ENCODE measurements around the gene NR2E3. TPM values are rescaled to one million over a fixed set of nuclear protein-coding genes. Genes with fewer than 3 reads are reported as not detected.

Gene NR2E3
- total RNA-seq, 1 donor from 2014 or later: not detected

DNA sequence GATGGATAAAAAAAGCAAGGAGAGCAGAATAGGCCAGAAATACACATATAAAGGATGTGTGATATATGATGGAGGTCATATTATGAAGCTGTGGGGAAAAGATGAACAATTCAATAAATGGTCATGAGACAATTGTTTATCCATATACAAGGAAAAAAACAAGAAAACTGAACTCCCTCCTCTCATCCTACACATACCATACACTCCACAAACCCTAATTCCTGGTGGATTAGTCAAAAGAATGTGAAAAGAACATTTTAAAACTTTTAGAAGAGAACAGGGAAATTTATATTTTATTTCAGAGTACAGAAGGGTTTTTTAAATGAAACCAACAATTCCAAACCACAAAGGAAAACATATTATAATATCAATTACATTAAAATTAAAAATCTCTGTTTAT lies 34.5 kb upstream of the NR2E3 start:
- H3K27me3 Mint-ChIP-seq: peaks cover 6% of the 10 kb centered on the region
- ChIA-PET POLR2A (no interaction called here), CTCF (interaction anchor here (1.8 kb wide), 1 partner anchor 380 kb away, joined by 7 read pairs; no protein-coding TSS in a partner anchor)
- intact Hi-C loops (cut with micrococcal nuclease): no loop called here
- peaks cover 5% of the 10 kb centered on the region for H3K4me1 Mint-ChIP-seq
- H3K36me3 Mint-ChIP-seq (ENCODE audit: low read depth): no peaks in the 10 kb centered on the region
- no peaks in the 10 kb centered on the region for H3K9me3 Mint-ChIP-seq
- H3K4me3 Mint-ChIP-seq: no peak overlapping the region
- TF ChIP-seq, protein P1, sequence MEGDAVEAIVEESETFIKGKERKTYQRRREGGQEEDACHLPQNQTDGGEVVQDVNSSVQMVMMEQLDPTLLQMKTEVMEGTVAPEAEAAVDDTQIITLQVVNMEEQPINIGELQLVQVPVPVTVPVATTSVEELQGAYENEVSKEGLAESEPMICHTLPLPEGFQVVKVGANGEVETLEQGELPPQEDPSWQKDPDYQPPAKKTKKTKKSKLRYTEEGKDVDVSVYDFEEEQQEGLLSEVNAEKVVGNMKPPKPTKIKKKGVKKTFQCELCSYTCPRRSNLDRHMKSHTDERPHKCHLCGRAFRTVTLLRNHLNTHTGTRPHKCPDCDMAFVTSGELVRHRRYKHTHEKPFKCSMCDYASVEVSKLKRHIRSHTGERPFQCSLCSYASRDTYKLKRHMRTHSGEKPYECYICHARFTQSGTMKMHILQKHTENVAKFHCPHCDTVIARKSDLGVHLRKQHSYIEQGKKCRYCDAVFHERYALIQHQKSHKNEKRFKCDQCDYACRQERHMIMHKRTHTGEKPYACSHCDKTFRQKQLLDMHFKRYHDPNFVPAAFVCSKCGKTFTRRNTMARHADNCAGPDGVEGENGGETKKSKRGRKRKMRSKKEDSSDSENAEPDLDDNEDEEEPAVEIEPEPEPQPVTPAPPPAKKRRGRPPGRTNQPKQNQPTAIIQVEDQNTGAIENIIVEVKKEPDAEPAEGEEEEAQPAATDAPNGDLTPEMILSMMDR (IDR thresholded peaks at IDR 0.05): no peak
- DNase-seq (no peak), ATAC-seq (ENCODE audit: low read depth) (no peak)
- no peak overlapping the region for H3K27ac Mint-ChIP-seq

DNA sequence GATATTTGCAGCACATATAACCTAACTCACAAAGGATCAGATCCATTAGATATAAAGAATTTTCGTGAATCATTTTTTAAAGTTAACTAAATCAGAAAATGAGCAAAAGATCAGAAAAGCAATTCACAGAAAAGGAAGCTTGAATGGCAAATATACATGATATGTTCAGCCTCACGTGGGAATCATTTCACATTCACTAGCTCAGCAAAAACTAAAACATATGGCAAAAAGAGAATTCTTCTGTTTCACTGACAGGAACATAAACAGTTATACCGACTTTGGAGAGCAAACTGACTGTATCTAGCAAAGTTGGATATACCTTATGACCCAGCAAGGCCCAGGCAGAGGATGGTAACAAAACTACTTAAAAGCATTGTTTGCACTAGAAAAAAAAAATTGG lies 34.0 kb upstream of the NR2E3 start:
- intact Hi-C loops (cut with micrococcal nuclease): no loop called here
- H3K27ac Mint-ChIP-seq: no peak overlapping the region
- ATAC-seq (ENCODE audit: low read depth): no peak
- peaks cover 10% of the 10 kb centered on the region for H3K27me3 Mint-ChIP-seq
- H3K36me3 Mint-ChIP-seq (ENCODE audit: low read depth): no peaks in the 10 kb centered on the region
- peaks cover 5% of the 10 kb centered on the region for H3K4me1 Mint-ChIP-seq
- ChIA-PET CTCF (interaction anchor here (1.8 kb wide), 1 partner anchor 380 kb away, joined by 7 read pairs; no protein-coding TSS in a partner anchor), POLR2A (no interaction called here)
- DNase-seq: no peak
- no peak overlapping the region for H3K4me3 Mint-ChIP-seq
- H3K9me3 Mint-ChIP-seq: no peaks in the 10 kb centered on the region
- TF ChIP-seq, protein P1 (IDR thresholded peaks at IDR 0.05): no peak

DNA sequence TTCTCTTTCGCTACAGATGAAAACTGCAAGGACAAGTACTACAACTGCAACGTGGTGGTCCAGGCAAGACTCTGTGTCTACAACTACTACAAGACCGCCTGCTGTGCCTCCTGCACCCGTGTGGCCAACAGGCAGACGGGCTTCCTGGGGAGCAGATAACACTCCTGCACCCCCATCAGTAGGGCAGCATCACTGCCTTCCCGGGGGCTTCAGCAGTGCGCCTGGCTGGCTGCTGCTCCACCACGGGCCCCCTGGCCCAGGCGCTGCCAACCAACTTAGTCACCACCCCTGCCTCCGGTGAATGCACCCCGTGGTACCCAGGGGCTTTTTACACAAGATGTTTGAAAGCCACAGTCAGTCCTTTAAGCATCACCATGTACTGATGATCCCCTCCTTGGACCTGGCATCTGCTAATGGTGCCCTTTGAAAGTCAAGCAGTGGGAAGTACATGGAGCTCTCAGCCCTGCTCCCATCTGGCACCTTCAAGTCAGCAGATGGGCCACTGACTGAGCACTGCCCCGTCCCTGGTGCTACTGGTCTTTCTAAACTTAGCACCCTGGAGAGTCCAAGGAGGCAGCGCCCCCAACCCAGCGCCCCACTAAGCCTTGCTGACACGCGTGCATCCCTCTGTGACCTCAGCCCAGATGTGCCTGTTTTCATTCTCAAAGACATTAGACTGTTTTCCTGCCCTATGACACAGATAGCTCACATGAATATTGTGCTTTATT lies 33.0 kb upstream of the NR2E3 start:
- ChIA-PET CTCF (interaction anchor here (2.5 to 5.1 kb wide), 2 partner anchors 33 to 379 kb away, joined by 6 to 50 read pairs; no protein-coding TSS in a partner anchor), POLR2A (no interaction called here)
- intact Hi-C loops (cut with micrococcal nuclease): no loop called here
- Mint-ChIP-seq H3K4me3 (no peak overlapping the region), H3K9me3 (no peaks in the 10 kb centered on the region), H3K27me3 (peaks cover 14% of the 10 kb centered on the region), H3K36me3 (ENCODE audit: low read depth) (no peaks in the 10 kb centered on the region), H3K4me1 (peaks cover 5% of the 10 kb centered on the region), H3K27ac (no peak overlapping the region)
- TF ChIP-seq, protein P1 (IDR thresholded peaks at IDR 0.05): no peak
- DNase-seq (no peak), ATAC-seq (ENCODE audit: low read depth) (no peak)

DNA sequence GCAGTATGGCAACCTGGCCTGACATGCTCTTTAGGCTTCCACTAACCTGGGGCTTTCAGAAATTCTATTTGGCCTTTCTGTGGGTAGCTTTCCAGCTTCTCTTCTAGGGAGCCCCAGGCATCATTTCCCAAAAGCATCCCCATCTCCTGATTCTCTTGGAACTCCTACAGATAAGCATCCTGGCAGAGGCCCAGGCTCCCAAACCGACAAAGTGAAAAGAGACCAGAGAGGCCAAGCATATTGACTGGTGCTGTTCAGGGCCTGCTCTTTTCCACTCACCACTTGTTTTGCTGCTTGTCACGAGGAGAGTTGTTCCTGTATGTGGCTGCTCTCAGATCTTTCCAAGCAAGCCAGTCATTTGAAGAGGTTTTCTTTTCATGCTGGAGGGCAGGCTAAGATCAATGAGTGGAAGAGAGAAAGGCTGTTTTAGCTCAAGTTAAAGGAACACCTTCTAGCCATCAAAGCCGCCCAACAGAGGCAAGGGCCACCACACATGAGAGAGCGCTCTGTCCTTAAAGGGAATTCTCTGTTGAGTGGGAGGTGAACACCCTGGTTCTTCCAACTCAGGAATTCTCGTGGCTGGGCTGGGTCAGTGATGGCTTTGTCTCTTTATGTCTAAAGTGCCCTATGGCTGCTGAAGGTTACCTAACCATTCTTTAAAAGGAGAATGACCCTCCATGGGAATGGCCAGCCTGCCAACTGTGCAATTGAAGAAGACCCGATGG lies 31.1 kb upstream of the NR2E3 start:
- POLR2A ChIA-PET: no interaction called here
- H3K9me3 Mint-ChIP-seq: no peaks in the 10 kb centered on the region
- no peak overlapping the region for H3K27ac Mint-ChIP-seq
- H3K4me3 Mint-ChIP-seq: no peak overlapping the region
- CTCF ChIA-PET: interaction anchor here (0.6 to 5.1 kb wide), 8 partner anchors 8 to 377 kb away, joined by 3 to 50 read pairs (median 3); no protein-coding TSS in a partner anchor
- ATAC-seq (ENCODE audit: low read depth) (no peak), DNase-seq (no peak)
- TF ChIP-seq, protein P1 (IDR thresholded peaks at IDR 0.05): no peak
- peaks cover 14% of the 10 kb centered on the region for H3K27me3 Mint-ChIP-seq
- intact Hi-C loops (cut with micrococcal nuclease): no loop called here
- peaks cover 5% of the 10 kb centered on the region for H3K4me1 Mint-ChIP-seq
- H3K36me3 Mint-ChIP-seq (ENCODE audit: low read depth): no peaks in the 10 kb centered on the region
